OCI-LY3 (cell line): ENCODE results near the gene ZSWIM5.
"Not testable (repeated sequence)": the region's sequence is repeated elsewhere in the genome, so short reads cannot be mapped to it uniquely, and the experiment has no call there.

Source experiments
- H2AFZ ChIP-seq: fragments of 200-600, 300-600 bp; shearing (Covaris generic); 2 replicates; pipeline ENCODE4 v1.6.0; 2014; ENCODE audit warnings: antibody characterized with exemption, low read depth, low read length
- H3K27ac ChIP-seq: fragments of 200-600, 300-600 bp; sonication (generic); 2 replicates; pipeline ENCODE4 v1.5.1; 2014; ENCODE audit warnings: mild to moderate bottlenecking, low read length, moderate library complexity, mixed read lengths
- H3K27me3 ChIP-seq: fragments of 200-600, 300-600 bp; sonication (generic); 2 replicates; pipeline ENCODE4 v1.6.1; 2014; ENCODE audit warnings: low read depth, low read length, mixed read lengths
- H3K36me3 ChIP-seq: fragments of 200-600, 300-600 bp; sonication (generic); replicated peaks from 2 replicates; pipeline ENCODE3; 2014; ENCODE audit warnings: low read depth, low read length, mixed read lengths
- H3K4me1 ChIP-seq: fragments of 300-600, 200-600 bp; sonication (generic); 2 replicates; pipeline ENCODE4 v1.6.1; 2014; ENCODE audit warnings: low read length, mixed read lengths
- H3K4me2 ChIP-seq: fragments of 200-600, 300-600 bp; sonication (generic); 2 replicates; pipeline ENCODE4 v1.6.1; 2014; ENCODE audit warnings: low read length, mixed read lengths
- H3K4me3 ChIP-seq: fragments of 300-600, 200-600 bp; sonication (generic); 2 replicates; pipeline ENCODE4 v1.5.1; 2014; ENCODE audit warnings: antibody characterized with exemption, mild to moderate bottlenecking, low read length, moderate library complexity
- H3K79me2 ChIP-seq: fragments of 300-600, 200-600 bp; shearing (Covaris generic); 2 replicates; pipeline ENCODE4 v1.6.1; 2014; ENCODE audit warnings: mild to moderate bottlenecking, low read length, mixed read lengths
- H3K9ac ChIP-seq: fragments of 300-600, 200-600 bp; shearing (Covaris generic); 2 replicates; pipeline ENCODE4 v1.6.0; 2014; ENCODE audit warnings: mild to moderate bottlenecking, low read length, moderate library complexity
- H3K9me3 ChIP-seq: fragments of 200-600, 300-600 bp; shearing (Covaris generic); 2 replicates; pipeline ENCODE4 v1.6.1; 2014; ENCODE audit warnings: low read length, mixed read lengths; ENCODE audit not compliant: insufficient read depth
- H4K20me1 ChIP-seq: fragments of 200-600, 300-600 bp; sonication (generic); 2 replicates; pipeline ENCODE4 v1.6.1; 2016; ENCODE audit warnings: low read length, mixed read lengths; ENCODE audit not compliant: insufficient read depth
- CTCF ChIP-seq: fragments of 200-600, 300-600 bp; sonication (generic); IDR thresholded peaks from 2 replicates; pipeline ENCODE4 v1.5.1; 2014; ENCODE audit warnings: antibody characterized with exemption, low read length, low read depth
- EZH2phosphoT487 ChIP-seq: fragments of 200-600 bp; shearing (Covaris generic); IDR thresholded peaks from 2 replicates; pipeline ENCODE4 v1.6.1; 2018; ENCODE audit warnings: antibody characterized with exemption, mixed run types, low read depth

Gene ZSWIM5

GRCh38 chr1:44985747-44986359 is 220.6 kb downstream of the ZSWIM5 start:
- Histone ChIP-seq H3K4me3 (peak overlapping the region; percentile 95), H4K20me1 (no peaks in the 10 kb centered on the region), H2AFZ (peak overlapping the region; percentile 81; the same call in 1 of the 2 replicates), H3K27ac (no peak overlapping the region; the same call in 1 of the 2 replicates), H3K27me3 (no peaks in the 10 kb centered on the region), H3K4me1 (peaks cover 14% of the 10 kb centered on the region), H3K79me2 (peaks cover 19% of the 10 kb centered on the region), H3K9ac (peak overlapping the region; percentile 82), H3K4me2 (peak overlapping the region; percentile 99), H3K9me3 (no peaks in the 10 kb centered on the region), H3K36me3 (no peaks in the 10 kb centered on the region)
- no peak for TF ChIP-seq EZH2phosphoT487
- no peak for TF ChIP-seq CTCF

GRCh38 chr1:44977372-44977771 is 229.0 kb downstream of the ZSWIM5 start:
- not testable (repeated sequence) for H3K4me2 ChIP-seq, H3K4me3 ChIP-seq, H3K4me1 ChIP-seq, H2AFZ ChIP-seq, H4K20me1 ChIP-seq, H3K9ac ChIP-seq, H3K27me3 ChIP-seq, H3K79me2 ChIP-seq, H3K27ac ChIP-seq, H3K9me3 ChIP-seq
- H3K36me3 ChIP-seq: peaks cover 12% of the 10 kb centered on the region

- TF ChIP-seq EZH2phosphoT487: no peak
- TF ChIP-seq CTCF: no peak
Measured at GRCh38 chr1:44976252-44976651, 230.2 kb downstream of the ZSWIM5 start.

DNA sequence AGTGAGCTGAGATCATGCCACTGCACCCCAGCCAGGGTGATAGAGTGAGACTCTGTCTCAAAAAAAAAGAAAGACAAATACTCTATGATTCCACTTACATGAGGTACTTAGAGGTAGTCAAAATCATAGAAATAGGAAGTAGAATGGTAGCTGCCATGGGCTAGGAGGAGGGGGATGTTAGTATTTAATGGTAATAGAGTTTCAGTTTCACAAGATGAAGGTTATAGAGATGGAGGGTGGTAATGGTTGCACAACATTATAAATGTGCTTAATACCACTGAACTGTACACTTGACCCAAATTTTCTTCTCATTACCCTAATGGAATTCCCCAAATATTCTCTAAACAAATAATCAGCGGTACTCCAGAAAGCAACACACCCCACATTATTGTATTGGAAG is 232.8 kb downstream of the ZSWIM5 start:
- H3K4me1 ChIP-seq: peaks cover 9% of the 10 kb centered on the region
- H3K4me2 ChIP-seq: 0 out of 2 replicates have a peak overlapping the region, but pooled peaks have one; percentile 2
- no peak overlapping the region for H3K9ac ChIP-seq
- no peak overlapping the region for H3K27ac ChIP-seq
- H3K27me3 ChIP-seq: no peaks in the 10 kb centered on the region
- H3K4me3 ChIP-seq: no peak overlapping the region
- TF ChIP-seq CTCF (no peak), EZH2phosphoT487 (no peak)
- peaks cover 3% of the 10 kb centered on the region; the same call in 1 of the 2 replicates for H3K79me2 ChIP-seq
- H3K9me3 ChIP-seq: no peaks in the 10 kb centered on the region
- H2AFZ ChIP-seq: no peak overlapping the region
- H4K20me1 ChIP-seq: no peaks in the 10 kb centered on the region
- H3K36me3 ChIP-seq: peaks cover 12% of the 10 kb centered on the region

More at GRCh38 chr1:44976252-44976651, 230.2 kb downstream of the ZSWIM5 start:
- Histone ChIP-seq H3K27me3 (no peaks in the 10 kb centered on the region), H3K36me3 (peaks cover 12% of the 10 kb centered on the region), H3K9me3 (no peaks in the 10 kb centered on the region), H2AFZ (no peak overlapping the region), H4K20me1 (no peaks in the 10 kb centered on the region), H3K4me2 (no peak overlapping the region), H3K79me2 (peaks cover 3% of the 10 kb centered on the region; the same call in 1 of the 2 replicates), H3K27ac (no peak overlapping the region), H3K4me3 (no peak overlapping the region), H3K4me1 (peaks cover 9% of the 10 kb centered on the region), H3K9ac (no peak overlapping the region)
